Head of caudate nucleus (tissue), 42 donors: ENCODE results near the gene PDIA2.
"Not testable (repeated sequence)": the region's sequence is repeated elsewhere in the genome, so short reads cannot be mapped to it uniquely, and the experiment has no call there.

Source experiments
- DNase-seq, 42 donors: peaks; one replicate each; pipeline versions ENCODE4 v3.0.0 to v3.0.0-alpha.2; 2020 to 2021; ENCODE audit warnings: mixed read lengths in 7 of 42
- intact Hi-C: fragments of 100-400 bp; cut with DNase I; formaldehyde crosslinking; loops from one replicate; pipeline ENCODE4 v1.15.0; 2022

PDIA2 gene, protein sequence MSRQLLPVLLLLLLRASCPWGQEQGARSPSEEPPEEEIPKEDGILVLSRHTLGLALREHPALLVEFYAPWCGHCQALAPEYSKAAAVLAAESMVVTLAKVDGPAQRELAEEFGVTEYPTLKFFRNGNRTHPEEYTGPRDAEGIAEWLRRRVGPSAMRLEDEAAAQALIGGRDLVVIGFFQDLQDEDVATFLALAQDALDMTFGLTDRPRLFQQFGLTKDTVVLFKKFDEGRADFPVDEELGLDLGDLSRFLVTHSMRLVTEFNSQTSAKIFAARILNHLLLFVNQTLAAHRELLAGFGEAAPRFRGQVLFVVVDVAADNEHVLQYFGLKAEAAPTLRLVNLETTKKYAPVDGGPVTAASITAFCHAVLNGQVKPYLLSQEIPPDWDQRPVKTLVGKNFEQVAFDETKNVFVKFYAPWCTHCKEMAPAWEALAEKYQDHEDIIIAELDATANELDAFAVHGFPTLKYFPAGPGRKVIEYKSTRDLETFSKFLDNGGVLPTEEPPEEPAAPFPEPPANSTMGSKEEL

DNA sequence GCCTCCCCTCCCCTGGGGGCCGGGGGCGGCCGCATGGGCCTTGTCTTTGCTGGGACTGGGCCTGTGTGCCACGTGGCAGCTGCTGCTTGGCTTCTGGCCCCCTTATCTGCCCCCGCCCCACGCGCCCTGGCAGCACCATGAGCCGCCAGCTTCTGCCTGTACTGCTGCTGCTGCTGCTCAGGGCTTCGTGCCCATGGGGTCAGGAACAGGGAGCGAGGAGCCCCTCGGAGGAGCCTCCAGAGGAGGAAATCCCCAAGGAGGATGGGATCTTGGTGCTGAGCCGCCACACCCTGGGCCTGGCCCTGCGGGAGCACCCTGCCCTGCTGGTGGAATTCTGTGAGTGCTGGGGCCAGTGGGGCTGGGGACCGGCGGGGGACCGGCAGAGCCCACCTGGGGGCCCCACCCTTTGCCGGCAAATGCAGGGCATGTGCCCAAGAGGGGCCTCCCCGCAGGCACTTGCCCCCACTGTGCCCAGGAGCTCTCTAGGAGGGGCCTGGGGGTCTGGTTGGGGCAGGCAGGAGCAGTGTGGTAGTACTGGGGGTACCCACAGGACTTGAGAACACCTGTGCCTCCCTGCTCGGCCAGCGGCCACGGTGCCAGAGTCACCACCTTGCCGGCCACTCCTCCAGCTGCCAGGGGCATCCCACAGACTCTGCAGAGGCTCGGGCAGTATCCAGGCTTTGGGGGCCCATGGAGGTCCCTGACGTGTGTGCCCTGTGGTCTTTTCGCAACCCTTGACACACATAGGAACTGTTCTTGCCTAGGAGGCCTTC lies at the start of gene PDIA2:
TSS of gene PDIA2 (plus strand) at position 132 of the 773 bp plus-strand sequence. CDS start at position 138, 6 bp downstream.
- peak in 5 of 42 donors; percentile 10 to 66 (median 43) for DNase-seq
- intact Hi-C loops, result no loop called here

DNA sequence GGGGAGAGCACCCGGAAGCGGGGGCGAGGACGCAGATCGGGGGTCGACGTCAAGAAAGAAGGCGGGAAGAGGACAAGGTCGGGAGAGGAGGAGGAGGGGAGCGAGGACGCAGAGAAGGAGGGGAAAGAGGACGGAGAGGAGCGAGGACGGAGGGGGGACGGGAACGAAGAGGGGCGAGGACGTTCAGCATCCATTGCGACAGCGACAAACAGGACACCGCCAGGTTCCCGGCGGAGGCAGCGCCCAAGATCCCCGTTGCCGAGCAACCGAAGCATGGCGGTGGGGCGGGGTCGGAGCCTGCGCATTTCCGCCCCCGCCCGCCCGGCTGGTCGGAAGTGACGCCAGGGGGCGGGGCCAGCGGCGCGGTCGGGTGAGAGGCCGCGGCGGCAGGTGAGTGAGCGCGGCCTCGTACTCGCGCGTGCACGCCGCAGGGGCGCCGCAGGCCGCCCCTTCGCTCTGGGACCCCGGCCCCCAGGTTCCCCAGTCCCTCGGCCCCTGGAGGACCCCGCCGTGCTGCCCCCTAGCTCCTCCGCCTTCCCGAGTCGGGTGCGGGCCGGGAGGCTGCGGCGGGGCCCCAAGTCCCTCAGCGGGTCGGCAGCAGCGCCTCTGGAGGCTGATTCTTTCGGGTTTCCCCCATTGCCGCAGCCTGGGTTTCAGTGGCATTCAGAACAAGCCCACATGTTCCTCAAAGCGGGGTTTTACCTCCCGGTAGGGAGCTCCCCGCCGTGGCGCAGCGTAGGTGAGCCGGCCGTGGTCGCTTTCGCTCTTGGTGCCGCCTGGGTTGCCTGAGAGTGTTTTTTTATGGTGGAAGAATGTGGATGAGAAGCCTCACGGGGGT lies 48.3 kb upstream of the PDIA2 start, which contains the start of gene FAM234A:
TSS of gene FAM234A (plus strand) at position 354 of the 838 bp plus-strand sequence. CDS start 19,593 bp downstream, outside the sequence.
- intact Hi-C loops, result loop anchor here (10.0 kb wide), 1 partner anchor 120 kb away; the partner anchor contains the start of gene AXIN1
- peak; percentile 77 to 97 (median 94) for DNase-seq

DNA sequence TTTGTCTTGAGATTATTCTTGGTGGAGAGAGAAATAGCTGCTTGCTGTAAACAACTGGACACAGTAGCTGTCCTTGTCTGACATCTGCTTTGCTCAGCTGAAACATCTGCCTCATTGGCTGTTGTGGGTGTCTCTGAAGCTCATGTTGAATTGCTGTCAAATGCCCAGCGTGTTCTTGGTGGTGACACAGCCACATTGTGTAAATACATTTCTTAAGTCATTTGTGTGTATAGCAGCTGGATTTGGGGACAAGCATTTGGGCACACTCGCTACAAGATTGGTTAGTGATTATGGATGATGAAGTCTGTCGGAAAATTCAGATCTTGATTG lies 43.1 kb upstream of the PDIA2 start:
- peak in 18 of 42 donors; percentile 12 to 69 (median 38) for DNase-seq
- intact Hi-C loops, result loop anchor here (10.0 kb wide), 1 partner anchor 115 kb away; the partner anchor contains the start of gene AXIN1

DNA sequence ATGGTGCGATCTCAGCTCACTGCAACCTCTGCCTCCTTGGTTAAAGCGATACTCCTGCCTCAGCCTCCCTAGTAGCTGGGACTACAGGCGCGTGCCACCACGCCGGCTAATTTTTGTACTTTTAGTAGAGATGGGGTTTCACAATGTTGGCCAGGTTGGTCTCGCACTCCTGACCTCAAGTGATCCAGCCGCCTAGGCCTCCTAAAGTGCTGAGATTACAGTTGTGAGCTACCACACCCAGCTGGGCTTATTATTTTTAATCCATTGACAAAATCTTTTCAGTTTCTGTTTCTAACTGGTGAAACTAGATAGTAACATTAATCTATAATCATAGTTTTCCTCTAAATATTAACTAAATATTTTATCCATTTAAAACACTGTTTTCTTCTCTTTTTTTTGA lies 42.4 kb upstream of the PDIA2 start:
- intact Hi-C loops, result no loop called here
- DNase-seq, result no peak

DNA sequence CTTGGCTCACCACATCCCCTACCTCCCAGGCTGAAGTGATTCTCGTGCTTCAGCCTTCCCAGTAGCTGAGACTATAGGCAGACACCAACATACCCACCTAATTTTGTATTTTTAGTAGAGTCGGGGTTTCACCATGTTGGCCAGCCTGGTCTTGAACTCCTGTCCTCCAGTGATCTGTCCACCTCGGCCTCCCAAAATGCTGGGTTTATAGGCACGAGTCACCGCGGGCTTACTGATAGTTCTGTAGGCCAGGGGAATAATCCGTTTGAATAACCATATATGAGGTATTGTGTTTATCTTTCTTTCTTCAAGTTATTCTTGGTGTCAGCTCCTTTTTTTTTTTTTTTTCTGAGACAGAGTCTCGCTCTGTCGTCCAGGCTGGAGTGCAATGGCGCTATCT lies 40.7 kb upstream of the PDIA2 start:
- intact Hi-C loops, result no loop called here
- DNase-seq, result no peak

DNA sequence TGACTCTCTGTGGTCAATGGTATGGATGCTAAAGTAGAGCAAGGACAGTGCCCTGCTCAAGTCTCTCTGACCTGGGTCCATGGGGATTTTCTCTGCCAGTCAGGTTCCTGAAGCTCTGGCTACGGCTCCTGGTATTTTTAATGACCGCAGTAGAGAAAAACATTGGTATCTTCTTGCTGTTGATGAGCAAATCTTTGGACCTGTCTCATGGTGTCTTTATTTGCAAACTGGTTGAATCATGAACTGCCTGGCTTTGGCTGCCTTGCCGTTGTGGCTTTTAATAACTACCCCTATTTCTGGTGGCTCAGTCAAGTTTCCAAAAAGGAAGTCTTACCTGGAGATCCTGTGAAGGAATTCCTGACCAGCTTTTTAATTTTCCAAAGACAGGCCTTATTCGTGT lies 39.6 kb upstream of the PDIA2 start:
- intact Hi-C loops, result no loop called here
- DNase-seq, result no peak

DNA sequence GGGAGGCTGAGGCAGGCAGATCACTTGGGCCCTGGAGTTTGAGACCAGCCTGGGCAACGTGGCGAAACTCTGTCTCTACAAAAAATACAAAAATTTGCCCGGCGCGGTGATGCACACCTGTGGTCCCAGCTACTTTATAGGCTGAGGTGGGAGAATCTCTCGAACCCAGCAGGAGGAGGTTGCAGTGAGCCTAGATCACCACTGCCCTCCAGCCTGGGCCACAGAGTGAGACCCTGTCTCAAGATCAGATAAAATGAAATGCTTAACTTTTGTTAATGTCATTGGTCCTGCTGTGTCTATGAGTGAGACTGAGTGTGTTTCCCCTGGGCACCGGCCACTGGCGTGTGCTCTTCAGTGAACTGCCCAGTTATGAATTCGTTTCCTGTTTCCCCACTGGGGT lies 37.9 kb upstream of the PDIA2 start:
- intact Hi-C loops, result no loop called here
- DNase-seq, result no peak

DNA sequence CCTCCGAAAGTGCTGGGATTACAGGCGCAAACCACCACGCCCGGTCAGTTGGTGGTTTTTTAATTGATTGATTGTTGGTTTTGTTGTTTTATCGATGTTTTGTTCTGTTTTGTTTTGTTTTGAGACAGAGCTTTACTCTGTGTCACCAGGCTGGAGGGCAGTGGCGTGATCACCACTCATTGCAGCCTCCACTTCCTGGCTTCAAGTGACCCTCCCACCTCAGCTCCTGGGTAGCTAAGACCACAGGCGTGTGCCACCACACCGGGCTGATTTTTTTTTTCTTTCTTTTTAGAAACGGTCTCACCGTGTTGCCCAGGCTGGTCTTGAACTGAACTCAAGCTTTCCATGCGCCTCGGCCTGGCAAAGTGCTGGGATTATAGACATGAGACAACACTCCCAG lies 35.9 kb upstream of the PDIA2 start:
- intact Hi-C loops, result no loop called here
- DNase-seq, result no peak

DNA sequence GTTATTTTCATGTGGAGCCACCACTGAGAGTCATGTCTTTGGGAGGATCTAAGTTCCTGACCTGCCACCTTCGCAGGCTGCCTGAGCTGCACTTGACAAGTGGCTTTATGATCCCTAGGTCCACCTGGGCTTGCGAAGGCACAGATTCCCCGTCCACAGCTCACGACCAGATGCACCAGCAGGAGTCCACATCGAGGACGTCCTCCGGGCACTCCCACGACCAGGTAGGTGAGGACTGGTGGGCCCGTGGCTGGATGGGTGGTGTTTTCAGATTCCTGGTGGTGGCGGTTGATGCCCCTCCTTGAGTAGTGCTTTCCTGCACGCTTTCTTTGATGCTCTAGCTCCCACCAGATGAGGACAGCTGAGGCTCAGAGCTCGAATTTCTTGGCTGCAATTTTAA lies 33.5 kb upstream of the PDIA2 start:
- intact Hi-C loops, result no loop called here
- DNase-seq, result no peak

DNA sequence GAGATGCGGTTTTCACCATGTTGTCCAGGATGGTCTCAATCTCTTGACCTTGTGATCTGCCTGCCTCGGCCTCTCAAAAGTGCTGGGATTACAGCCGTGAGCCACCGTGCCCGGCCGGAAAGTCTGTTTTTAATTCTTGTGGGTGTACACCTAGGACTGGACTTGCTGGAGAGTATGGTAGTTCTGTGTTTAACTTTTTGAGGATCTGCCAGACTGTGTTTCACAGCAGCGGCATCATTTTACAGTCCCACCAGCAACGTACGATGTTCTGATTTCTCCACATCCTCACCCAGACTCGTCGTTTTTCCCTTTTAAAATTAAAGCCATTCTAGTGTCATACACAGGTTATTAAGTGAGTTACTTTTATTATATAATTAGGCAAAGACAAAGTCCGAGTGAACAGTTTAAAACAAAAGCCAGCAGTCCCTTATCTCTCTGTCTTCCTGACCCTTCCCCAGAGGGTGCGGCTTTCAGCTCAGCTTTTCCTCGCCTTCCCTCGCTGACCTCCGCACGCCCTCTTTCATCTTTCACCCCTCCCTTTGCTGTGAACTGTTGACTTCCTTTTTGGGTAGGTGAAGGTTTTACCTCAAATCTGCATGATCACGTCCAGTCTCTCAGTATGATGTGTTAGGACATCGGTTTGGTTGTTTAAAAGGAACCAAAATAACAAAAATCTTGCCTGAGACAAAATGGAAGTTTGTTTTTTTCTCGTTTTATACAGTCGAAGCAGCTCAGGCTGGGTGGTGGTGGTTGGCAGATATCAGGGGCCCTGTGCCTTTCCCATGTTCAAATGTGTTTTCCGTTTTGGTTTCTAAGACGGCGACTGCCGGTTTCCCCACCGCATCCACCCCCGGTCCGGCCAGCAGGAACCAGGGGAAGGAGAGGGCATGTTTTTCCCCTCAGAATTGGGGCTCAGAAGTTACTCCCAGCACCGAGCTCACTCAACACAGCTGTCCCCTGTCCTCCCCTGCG lies 30.3 kb upstream of the PDIA2 start:
- intact Hi-C loops, result no loop called here
- no peak for DNase-seq

DNA sequence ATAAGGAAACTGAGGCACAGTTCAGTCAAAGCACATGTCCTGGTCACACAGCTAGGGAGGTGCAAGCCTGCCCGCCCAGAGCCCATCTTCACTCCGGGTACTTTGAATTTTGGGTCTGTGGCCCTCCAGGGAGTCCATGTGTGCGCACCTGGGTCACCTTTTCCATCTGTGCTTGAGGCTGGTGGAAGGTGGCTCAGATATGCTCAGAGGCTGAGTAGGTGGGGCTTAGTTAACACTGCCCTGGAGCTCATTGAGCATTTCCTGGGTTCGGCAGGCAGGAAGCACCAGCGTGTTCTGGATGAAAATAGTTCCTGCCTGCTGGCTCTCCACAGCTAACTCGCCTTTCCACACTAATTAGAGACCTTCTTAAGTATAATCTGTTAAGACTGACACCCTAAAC lies 29.1 kb upstream of the PDIA2 start:
- intact Hi-C loops, result no loop called here
- no peak for DNase-seq

DNA sequence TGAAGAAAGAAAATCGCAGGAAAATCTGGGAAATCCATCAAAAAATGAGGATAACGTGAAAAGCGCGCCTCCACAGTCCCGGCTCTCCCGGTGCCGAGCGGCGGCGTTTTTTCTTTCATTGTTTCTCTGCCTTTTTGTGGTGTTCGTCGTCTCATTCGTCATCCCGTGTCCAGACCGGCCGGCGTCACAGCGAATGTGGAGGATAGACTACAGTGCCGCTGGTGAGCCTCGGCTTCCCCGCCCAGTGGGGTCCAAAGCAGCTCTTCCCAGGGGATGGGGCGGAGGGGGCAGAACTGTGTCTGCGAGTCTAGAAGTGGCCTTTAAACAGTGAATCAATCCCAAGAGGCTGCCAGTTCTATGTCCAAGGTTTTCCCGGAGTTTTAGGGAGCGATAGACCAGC lies 28.5 kb upstream of the PDIA2 start:
- intact Hi-C loops, result no loop called here
- DNase-seq, result no peak

DNA sequence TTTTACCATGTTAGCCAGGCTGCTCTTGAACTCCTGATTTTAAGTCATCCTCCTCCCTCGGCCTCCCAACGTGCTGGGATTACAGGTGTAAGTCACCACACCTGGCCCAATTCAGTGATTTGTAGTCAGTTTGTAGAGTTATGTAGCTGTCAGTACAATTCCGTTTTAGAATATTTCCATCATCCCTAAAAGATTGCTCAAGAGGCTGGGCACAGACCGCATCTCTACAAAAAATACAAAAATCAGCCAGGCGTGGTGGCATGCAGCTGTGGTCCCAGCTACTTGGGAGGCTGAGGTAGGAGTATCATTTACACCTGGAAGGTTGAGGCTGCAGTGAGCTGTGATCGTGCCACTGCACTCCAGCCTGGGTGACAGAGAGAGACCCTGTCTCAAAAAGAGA lies 27.8 kb upstream of the PDIA2 start:
- DNase-seq, result no peak
- intact Hi-C loops, result no loop called here

DNA sequence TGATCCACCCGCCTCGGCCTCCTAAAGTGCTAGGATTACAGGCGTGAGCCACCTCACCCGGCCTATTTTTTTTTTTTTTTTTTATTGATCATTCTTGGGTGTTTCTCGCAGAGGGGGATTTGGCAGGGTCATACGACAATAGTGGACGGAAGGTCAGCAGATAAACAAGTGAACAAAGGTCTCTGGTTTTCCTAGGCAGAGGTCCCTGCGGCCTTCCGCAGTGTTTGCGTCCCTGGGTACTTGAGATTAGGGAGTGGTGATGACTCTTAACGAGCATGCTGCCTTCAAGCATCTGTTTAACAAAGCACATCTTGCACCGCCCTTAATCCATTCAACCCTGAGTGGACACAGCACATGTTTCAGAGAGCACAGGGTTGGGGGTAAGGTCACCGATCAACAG lies 24.9 kb upstream of the PDIA2 start:
- DNase-seq, intact Hi-C loops: not testable (repeated sequence)

DNA sequence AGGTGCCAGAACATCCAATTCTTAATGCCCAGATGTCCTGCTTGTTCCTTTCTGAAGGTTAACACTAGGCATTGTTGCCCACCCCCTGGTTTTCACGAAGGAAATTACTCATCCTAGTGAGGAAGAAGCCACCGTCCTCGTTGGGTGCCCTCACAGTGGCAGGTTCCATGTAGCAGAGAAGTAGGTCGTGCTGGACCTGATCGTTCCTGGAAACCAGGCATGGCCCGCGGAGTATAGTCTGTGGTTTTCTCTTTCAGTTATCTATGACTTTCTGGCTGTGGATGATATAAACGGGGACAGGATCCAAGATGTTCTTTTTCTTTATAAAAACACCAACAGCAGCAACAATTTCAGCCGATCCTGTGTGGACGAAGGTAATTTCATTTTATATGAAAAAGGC lies 23.7 kb upstream of the PDIA2 start:
- DNase-seq, result no peak
- intact Hi-C loops, result no loop called here

DNA sequence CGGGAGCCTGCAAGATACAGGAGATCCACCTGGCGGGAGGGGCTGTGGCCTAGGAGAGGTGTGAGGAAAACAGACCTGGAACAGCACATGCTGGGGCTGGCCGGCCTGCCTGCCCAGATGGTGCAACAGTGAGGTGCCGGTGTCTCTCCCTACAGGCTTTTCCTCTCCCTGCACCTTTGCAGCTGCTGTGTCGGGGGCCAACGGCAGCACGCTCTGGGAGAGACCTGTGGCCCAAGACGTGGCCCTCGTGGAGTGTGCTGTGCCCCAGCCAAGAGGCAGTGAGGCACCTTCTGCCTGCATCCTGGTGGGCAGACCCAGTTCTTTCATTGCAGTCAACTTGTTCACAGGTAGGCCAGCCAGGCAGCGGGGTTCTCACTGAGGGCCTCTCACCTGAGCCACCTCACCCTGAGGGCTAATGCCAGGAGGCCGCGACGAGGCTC lies 23.1 kb upstream of the PDIA2 start:
- DNase-seq, result no peak
- intact Hi-C loops, result no loop called here

DNA sequence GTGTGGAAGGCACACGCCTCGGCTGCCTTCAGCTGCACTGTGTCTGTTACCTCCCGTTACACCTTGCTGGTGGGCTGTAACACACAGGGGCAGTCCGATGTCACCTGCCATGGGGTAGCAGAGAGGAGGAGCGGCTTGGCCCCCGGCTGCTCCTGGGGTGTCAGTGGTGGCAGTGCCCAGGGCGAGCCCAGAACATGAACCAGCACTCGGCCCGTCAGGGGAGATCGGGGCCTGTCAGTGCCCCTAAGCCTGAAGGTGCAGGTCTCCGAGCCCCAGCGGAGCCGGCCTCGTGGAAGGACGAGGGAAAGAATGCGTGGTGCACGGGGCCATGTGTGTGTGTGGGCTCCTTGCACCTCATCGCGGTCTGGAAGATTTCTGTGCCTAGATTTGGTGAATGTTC lies 22.6 kb upstream of the PDIA2 start:
- intact Hi-C loops, result no loop called here
- DNase-seq, result no peak
